Spleen (tissue), 7 donors: ENCODE results near the gene SAFB.

Source experiments
- POLR2AphosphoS5 ChIP-seq, 3 donors: sonication (generic); formaldehyde crosslinking; IDR thresholded peaks; one replicate each; pipeline ENCODE4 v1.5.1; 2017; ENCODE audit warnings: antibody characterized with exemption in 3 of 3
- TF ChIP-seq, protein P1 (sequence below), 11 experiments: fragments of 200-600 bp in 7 of 11; fragments of 450-650 bp in 4 of 11; sonication (generic) in 4 of 11; IDR thresholded peaks in 8 of 11; conservative IDR thresholded peaks in 3 of 11; 1 replicate in 7 of 11; 2 replicates in 4 of 11; pipeline versions ENCODE4 v1.4.0 to v1.8.0; 2016 to 2021; ENCODE audit warnings: antibody characterized with exemption in 11 of 11, inconsistent platforms in 4 of 11, mild to moderate bottlenecking in 1 of 11
- donor health status: DM: no; HTN: no; CAD: no; lungs with moderate emphysema.
- donor health status: DM: no; HTN: no; CAD: no.
- donor health status: DM: no; HTN: no; CAD: no.

DNA sequence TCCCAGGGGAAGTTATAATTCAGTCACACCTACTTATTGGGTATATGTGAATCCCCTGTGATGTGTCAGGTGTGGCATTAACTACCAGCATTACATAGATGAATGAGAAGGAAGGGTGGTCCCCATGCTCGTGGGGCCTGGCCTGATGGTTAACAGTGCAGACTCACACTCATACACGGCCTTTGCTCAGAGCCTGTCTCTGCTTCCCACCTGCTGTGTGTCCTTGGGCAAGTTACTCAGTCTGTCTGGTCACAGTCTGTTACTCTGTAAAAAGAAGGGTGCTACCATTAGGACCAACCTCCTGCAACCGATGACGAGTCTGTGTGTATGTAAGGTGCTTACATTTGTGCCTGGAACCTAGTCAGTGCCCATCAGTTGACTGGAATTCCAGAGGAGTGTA lies 23.8 kb downstream of the SAFB start:
- TF ChIP-seq, protein P1, sequence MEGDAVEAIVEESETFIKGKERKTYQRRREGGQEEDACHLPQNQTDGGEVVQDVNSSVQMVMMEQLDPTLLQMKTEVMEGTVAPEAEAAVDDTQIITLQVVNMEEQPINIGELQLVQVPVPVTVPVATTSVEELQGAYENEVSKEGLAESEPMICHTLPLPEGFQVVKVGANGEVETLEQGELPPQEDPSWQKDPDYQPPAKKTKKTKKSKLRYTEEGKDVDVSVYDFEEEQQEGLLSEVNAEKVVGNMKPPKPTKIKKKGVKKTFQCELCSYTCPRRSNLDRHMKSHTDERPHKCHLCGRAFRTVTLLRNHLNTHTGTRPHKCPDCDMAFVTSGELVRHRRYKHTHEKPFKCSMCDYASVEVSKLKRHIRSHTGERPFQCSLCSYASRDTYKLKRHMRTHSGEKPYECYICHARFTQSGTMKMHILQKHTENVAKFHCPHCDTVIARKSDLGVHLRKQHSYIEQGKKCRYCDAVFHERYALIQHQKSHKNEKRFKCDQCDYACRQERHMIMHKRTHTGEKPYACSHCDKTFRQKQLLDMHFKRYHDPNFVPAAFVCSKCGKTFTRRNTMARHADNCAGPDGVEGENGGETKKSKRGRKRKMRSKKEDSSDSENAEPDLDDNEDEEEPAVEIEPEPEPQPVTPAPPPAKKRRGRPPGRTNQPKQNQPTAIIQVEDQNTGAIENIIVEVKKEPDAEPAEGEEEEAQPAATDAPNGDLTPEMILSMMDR (IDR thresholded peaks at IDR 0.05 in 8 of 11, conservative IDR thresholded peaks at IDR 0.05 in 3 of 11) = no peak
- peak in 1 of 3 donors; percentile 1 for TF ChIP-seq POLR2AphosphoS5 (IDR thresholded peaks at IDR 0.05)
